Lower leg skin (tissue), 4 donors: ENCODE measurements around the gene LOXHD1. TPM values are rescaled to one million over a fixed set of nuclear protein-coding genes. Genes with fewer than 3 reads are reported as not detected.

Source experiments
- DNase-seq, 2 donors: peaks; one replicate each; pipeline ENCODE4 v3.0.0-alpha.2; 2019; ENCODE audit warnings: low spot score in 2 of 2
- H3K4me3 ChIP-seq: fragments of 200-600 bp; sonication (generic); 2 replicates; pipeline ENCODE4 v1.5.1; 2017; ENCODE audit warnings: mild to moderate bottlenecking, low read depth; ENCODE audit not compliant: poor library complexity, severe bottlenecking
- POLR2A ChIP-seq, 2 donors: fragments of 450-650 bp; IDR thresholded peaks; one replicate each; pipeline ENCODE4 v1.6.1; 2016 to 2017; ENCODE audit warnings: antibody characterized with exemption in 2 of 2, mild to moderate bottlenecking in 1 of 2, moderate library complexity in 1 of 2
- WGBS, 2 donors: methylation state at CpG; one replicate each; pipeline ENCODE4 v1.1.5; 2018; 5-methylcytosine and 5-hydroxymethylcytosine counted together
- intact Hi-C: fragments of 100-400 bp; cut with DNase I; formaldehyde crosslinking; loops from one replicate; pipeline ENCODE4 v1.15.0; 2023; ENCODE audit warnings: low total_unique reads
- total RNA-seq, 4 donors: library from RNA; depleted of rRNA; stranded (reverse); fragments of >200 nt; gene quantifications; one replicate each; pipeline ENCODE4 v1.1.0, GENCODE V29; 2016
- TF ChIP-seq, protein P1 (sequence below), 3 donors: fragments of 450-650 bp; IDR thresholded peaks; one replicate each; pipeline ENCODE4 v1.5.1; 2016; ENCODE audit warnings: antibody characterized with exemption in 3 of 3, mild to moderate bottlenecking in 3 of 3, moderate library complexity in 2 of 3

Gene LOXHD1
- total RNA-seq, 4 donors from 2014 or later: 0.02 to 0.97 (median 0.32) TPM; not detected in 1

DNA sequence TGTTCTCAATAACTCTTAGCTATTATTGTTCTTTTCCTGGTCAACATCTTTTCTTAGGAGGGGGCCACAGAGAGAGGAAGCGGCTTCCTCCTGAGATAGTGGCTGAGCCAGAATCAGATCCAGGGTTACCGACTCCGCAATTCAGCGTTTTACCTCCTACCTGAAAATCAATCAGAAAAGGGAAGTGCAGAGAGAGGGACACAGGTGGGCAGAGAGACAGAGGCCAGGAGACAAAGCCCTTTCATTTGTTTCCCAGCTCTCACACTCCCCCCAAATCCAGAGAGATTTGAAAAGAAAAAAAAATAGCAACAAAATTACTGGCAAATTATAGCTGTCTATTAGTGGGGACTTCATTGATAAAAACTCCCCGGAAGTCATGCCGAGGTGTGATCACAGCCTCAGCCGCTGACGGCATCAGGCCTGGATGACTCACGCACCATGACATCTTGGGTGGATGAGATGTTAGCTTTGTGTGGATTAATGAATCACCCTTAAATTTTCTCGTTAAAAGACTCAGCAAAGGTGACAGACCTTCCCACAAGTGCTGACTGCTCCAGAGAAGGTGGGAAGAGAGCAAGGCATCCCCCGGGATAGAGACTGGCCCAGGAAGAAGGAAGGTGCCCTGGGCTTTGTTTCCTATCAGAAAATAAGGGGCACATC is 120.7 kb downstream of the LOXHD1 start:
- intact Hi-C loops: no loop called here
- 85 to 86% methylated on average over 11 of the region's 11 CpGs for WGBS, 2 donors
- TF ChIP-seq POLR2A (IDR thresholded peaks at IDR 0.05): no peak
- TF ChIP-seq, protein P1, sequence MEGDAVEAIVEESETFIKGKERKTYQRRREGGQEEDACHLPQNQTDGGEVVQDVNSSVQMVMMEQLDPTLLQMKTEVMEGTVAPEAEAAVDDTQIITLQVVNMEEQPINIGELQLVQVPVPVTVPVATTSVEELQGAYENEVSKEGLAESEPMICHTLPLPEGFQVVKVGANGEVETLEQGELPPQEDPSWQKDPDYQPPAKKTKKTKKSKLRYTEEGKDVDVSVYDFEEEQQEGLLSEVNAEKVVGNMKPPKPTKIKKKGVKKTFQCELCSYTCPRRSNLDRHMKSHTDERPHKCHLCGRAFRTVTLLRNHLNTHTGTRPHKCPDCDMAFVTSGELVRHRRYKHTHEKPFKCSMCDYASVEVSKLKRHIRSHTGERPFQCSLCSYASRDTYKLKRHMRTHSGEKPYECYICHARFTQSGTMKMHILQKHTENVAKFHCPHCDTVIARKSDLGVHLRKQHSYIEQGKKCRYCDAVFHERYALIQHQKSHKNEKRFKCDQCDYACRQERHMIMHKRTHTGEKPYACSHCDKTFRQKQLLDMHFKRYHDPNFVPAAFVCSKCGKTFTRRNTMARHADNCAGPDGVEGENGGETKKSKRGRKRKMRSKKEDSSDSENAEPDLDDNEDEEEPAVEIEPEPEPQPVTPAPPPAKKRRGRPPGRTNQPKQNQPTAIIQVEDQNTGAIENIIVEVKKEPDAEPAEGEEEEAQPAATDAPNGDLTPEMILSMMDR (IDR thresholded peaks at IDR 0.05): no peak
- H3K4me3 ChIP-seq: no peak overlapping the region
- no peak for DNase-seq

DNA sequence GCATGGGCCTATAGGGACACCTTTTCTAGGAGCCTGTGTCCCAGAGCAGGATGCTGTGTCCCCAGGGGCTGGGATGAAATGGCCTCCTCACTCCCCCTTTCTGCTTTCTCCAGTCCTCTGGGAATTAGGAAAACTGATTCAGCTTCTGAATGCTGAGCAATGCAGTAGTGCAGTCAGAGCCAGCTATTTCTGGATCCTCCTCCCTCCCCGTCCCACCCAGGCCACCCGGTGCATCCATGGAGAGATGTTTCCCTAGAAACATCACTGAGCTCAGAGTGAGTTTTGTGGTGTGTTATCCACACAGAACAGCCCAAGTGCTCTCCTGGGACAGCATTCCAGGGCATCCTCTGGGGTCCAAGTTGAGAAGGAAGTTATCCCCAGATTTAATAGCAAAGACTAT is 125.5 kb downstream of the LOXHD1 start:
- peak in 1 of 2 donors; percentile 45 for DNase-seq
- no peak for TF ChIP-seq POLR2A (IDR thresholded peaks at IDR 0.05)
- no peak overlapping the region for H3K4me3 ChIP-seq
- intact Hi-C loops: no loop called here
- 72 to 74% methylated on average over 2 of the region's 2 CpGs for WGBS, 2 donors

DNA sequence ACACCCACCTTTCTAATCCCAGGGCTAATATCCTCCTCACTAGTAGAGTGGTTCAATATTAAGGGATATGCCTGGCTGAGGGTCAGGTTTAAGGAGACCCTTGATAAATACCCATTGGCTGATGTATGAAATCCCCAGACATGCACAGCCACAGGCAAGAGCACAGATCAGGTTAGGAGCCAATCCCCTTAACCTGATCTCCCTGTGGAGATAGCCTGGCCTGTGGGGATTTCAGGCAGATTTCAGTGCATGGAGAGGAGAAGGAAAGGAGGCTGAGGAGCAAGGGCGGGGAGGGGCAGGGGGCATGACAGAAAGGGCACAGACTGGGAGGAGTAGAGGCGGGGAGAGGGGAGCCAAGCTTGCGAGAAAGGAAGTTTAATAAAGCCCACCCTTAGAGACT is 129.0 kb downstream of the LOXHD1 start:
- TF ChIP-seq, protein P1 (IDR thresholded peaks at IDR 0.05): no peak
- no peak overlapping the region for H3K4me3 ChIP-seq
- WGBS, 2 donors: 81% methylated on average over 3 of the region's 3 CpGs
- DNase-seq: peak in 1 of 2 donors; percentile 46
- intact Hi-C loops: no loop called here

DNA sequence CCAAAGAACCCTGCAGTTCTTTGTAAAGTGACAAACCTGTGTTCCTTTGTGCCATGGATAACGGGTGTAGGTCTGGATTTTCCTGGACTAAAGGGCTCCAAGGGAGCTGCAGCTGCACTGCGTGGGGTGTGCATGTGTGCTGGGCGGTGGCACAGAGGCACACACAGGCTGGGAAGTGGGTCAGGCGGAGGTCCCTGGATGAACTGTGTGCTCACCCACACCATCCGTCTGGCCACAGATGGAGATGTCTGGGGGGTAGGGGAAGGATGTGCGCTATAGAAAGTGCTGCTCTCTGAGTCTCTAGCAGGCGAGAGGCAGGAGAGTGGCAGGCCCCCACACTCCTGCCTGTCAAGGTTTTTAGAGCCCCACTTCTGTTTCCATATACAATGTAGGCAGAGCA is 137.2 kb downstream of the LOXHD1 start:
- no peak for DNase-seq
- WGBS, 2 donors: 74 to 80% methylated on average over 7 of the region's 7 CpGs
- intact Hi-C loops: no loop called here
- no peak overlapping the region for H3K4me3 ChIP-seq
- TF ChIP-seq POLR2A (IDR thresholded peaks at IDR 0.05): no peak
- TF ChIP-seq, protein P1 (IDR thresholded peaks at IDR 0.05): no peak

DNA sequence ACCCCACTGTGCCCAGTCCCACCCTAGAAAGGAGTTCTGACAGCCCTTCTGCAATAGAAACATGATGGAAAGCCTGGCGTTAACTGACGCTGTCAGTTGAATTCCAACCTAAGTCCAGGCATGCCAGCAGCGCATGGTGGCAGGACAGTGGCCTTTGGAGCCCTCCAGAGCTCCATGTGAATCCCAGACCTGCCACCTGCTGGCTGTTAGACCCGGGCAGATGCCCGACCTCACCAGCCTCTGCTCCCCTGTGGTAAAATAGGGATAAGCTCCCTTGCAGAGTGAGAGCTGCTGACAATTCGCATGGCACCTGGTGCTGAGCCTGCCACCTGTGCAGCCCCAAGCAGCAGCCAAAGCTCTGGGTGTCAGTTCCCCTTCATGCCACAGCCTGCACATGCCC is 138.6 kb downstream of the LOXHD1 start:
- no peak overlapping the region for H3K4me3 ChIP-seq
- no peak for DNase-seq
- intact Hi-C loops: no loop called here
- TF ChIP-seq POLR2A (IDR thresholded peaks at IDR 0.05): no peak
- TF ChIP-seq, protein P1 (IDR thresholded peaks at IDR 0.05): no peak
- 32 to 48% methylated on average over 5 to 6 of the region's 6 CpGs for WGBS, 2 donors

DNA sequence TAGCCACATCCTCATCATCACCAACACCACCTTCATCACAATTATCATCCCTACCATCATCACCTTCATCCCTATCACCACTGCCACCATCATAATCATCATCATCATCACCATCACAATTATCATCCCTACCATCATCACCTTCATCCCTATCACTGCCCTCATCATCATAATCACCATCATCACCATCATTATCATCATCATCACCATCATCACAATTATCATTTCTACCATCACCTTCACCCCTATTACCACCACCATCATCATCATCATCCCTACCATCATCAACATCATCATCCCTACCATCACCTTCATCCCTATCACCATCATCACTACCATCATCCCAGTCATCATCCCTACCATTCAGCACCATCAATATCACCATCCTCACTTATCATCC is 140.5 kb downstream of the LOXHD1 start:
- TF ChIP-seq, protein P1 (IDR thresholded peaks at IDR 0.05): no peak
- TF ChIP-seq POLR2A (IDR thresholded peaks at IDR 0.05): no peak
- intact Hi-C loops: no loop called here
- no peak for DNase-seq
- H3K4me3 ChIP-seq: no peak overlapping the region
